ENCODE data around the gene DPH2. TPM values are rescaled to one million over a fixed set of nuclear protein-coding genes. Genes with fewer than 3 reads are reported as not detected.

Gene DPH2
- total RNA-seq, 1 experiment from 2014 or later: 57.5 TPM

- H3K4me1 Mint-ChIP-seq: peaks cover 16% of the 10 kb centered on the region
- POLR2A ChIA-PET: no interaction called here
Observed at GRCh38 chr1:43982808-43983207, 13.0 kb downstream of the DPH2 start.

DNA sequence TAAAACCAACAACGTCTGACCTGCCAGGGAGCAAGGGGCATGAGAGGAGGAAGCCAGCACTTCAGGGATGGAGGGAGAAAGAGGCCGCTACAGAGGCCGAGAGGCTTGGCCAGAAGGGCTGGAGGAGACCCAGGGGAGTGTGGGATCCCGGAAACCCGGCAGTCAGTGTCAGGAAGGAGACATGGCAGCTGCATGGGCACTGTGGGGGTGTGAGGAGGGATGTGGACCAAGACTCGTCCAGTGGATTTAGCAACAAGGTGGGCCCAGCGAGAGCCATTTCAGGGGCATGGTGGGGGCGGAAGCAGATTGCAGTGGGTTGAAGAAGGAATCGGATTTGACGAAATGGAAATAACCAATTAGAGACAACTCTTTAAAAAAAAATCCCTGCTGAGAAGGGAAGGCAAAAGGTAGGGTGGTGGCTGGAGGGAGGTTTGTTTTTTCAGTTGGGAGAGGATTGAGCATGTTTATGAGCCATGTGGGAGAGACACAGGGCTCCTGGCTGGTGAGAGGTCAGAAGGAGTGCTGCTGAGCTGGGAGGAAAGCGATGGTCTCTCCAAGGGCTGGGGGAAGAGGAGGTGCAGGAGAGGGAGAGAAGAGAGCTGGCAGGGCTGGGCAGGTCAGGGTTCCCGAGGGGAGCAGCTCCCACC lies 13.6 kb downstream of the DPH2 start:
- DNase-seq (ENCODE audit: low spot score) (no peak), ATAC-seq (no peak)
- Mint-ChIP-seq H3K36me3 (peaks cover 7% of the 10 kb centered on the region; the same call in 1 of the 2 replicates), H3K27me3 (ENCODE audit: low read depth) (peaks cover 4% of the 10 kb centered on the region), H3K4me1 (peaks cover 10% of the 10 kb centered on the region), H3K9me3 (no peaks in the 10 kb centered on the region), H3K4me3 (no peak overlapping the region), H3K27ac (0 out of 2 replicates have a peak overlapping the region, but pooled peaks have one; percentile 27)
- POLR2A ChIA-PET: no interaction called here
- TF ChIP-seq ELF4 (CRISPR knock-in tag; IDR thresholded peaks at IDR 0.05; ENCODE audit: low read depth) (no peak), EMX1 (CRISPR knock-in tag; IDR thresholded peaks at IDR 0.05) (no peak), NFYB (CRISPR knock-in tag; conservative IDR thresholded peaks at IDR 0.05; ENCODE audit: low read depth) (no peak), FOXJ3 (CRISPR knock-in tag; IDR thresholded peaks at IDR 0.05; ENCODE audit: borderline replicate concordance) (no peak), FOXP1 (CRISPR knock-in tag; IDR thresholded peaks at IDR 0.05; ENCODE audit: borderline replicate concordance) (no peak), SP1 (CRISPR knock-in tag; conservative IDR thresholded peaks at IDR 0.05) (no peak), ZNF416 (CRISPR knock-in tag; IDR thresholded peaks at IDR 0.05) (no peak)
- CTCF ChIA-PET: interaction anchor here (2.2 kb wide), 1 partner anchor 49 kb away, joined by 5 read pairs; no protein-coding TSS in a partner anchor

More at GRCh38 chr1:43982808-43983207, 13.0 kb downstream of the DPH2 start:
- Mint-ChIP-seq H3K27me3 (ENCODE audit: low read depth) (peaks cover 2% of the 10 kb centered on the region), H3K27ac (no peak overlapping the region), H3K9me3 (no peaks in the 10 kb centered on the region), H3K4me3 (no peak overlapping the region), H3K36me3 (peaks cover 13% of the 10 kb centered on the region; the same call in 1 of the 2 replicates)
- no peak for TF ChIP-seq ZNF138 (CRISPR knock-in tag; conservative IDR thresholded peaks at IDR 0.05)
- TF ChIP-seq ARID4B (CRISPR knock-in tag; IDR thresholded peaks at IDR 0.05; ENCODE audit: borderline replicate concordance): no peak
- TF ChIP-seq, protein P1, sequence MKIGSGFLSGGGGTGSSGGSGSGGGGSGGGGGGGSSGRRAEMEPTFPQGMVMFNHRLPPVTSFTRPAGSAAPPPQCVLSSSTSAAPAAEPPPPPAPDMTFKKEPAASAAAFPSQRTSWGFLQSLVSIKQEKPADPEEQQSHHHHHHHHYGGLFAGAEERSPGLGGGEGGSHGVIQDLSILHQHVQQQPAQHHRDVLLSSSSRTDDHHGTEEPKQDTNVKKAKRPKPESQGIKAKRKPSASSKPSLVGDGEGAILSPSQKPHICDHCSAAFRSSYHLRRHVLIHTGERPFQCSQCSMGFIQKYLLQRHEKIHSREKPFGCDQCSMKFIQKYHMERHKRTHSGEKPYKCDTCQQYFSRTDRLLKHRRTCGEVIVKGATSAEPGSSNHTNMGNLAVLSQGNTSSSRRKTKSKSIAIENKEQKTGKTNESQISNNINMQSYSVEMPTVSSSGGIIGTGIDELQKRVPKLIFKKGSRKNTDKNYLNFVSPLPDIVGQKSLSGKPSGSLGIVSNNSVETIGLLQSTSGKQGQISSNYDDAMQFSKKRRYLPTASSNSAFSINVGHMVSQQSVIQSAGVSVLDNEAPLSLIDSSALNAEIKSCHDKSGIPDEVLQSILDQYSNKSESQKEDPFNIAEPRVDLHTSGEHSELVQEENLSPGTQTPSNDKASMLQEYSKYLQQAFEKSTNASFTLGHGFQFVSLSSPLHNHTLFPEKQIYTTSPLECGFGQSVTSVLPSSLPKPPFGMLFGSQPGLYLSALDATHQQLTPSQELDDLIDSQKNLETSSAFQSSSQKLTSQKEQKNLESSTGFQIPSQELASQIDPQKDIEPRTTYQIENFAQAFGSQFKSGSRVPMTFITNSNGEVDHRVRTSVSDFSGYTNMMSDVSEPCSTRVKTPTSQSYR (CRISPR knock-in tag; IDR thresholded peaks at IDR 0.05): no peak
- TF ChIP-seq, protein P2, sequence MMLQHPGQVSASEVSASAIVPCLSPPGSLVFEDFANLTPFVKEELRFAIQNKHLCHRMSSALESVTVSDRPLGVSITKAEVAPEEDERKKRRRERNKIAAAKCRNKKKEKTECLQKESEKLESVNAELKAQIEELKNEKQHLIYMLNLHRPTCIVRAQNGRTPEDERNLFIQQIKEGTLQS (CRISPR knock-in tag; conservative IDR thresholded peaks at IDR 0.05): no peak
- TF ChIP-seq FOXP1 (CRISPR knock-in tag; IDR thresholded peaks at IDR 0.05; ENCODE audit: borderline replicate concordance): no peak
- TF ChIP-seq PRRX2 (CRISPR knock-in tag; IDR thresholded peaks at IDR 0.05): no peak
- DNase-seq (ENCODE audit: low spot score) (no peak), ATAC-seq (no peak)
- CTCF ChIA-PET: no interaction called here

DNA sequence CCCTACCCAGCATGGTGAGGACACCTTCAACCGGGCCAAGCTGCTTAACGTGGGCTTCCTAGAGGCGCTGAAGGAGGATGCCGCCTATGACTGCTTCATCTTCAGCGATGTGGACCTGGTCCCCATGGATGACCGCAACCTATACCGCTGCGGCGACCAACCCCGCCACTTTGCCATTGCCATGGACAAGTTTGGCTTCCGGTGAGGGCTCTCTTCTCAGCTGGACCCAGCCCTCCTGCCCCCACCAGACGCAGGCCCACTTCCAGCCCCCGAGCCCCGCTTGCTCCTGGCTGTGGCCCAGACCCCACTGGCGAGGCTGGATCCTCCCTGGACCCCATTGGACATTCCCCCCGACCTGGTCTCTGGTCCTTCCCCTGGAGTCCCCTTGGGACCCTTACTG lies 15.0 kb downstream of the DPH2 start:
- Mint-ChIP-seq H3K4me3 (no peak overlapping the region), H3K27me3 (ENCODE audit: low read depth) (peaks cover 4% of the 10 kb centered on the region), H3K9me3 (no peaks in the 10 kb centered on the region), H3K4me1 (peaks cover 6% of the 10 kb centered on the region), H3K27ac (no peak overlapping the region), H3K36me3 (peaks cover 6% of the 10 kb centered on the region; the same call in 1 of the 2 replicates)
- CTCF ChIA-PET: interaction anchor here (0.6 to 2.2 kb wide), 2 partner anchors 50 to 222 kb away, joined by 4 to 5 read pairs; no protein-coding TSS in a partner anchor
- POLR2A ChIA-PET: no interaction called here
- ATAC-seq: no peak
- no peak for DNase-seq (ENCODE audit: low spot score)
- TF ChIP-seq, protein P3, sequence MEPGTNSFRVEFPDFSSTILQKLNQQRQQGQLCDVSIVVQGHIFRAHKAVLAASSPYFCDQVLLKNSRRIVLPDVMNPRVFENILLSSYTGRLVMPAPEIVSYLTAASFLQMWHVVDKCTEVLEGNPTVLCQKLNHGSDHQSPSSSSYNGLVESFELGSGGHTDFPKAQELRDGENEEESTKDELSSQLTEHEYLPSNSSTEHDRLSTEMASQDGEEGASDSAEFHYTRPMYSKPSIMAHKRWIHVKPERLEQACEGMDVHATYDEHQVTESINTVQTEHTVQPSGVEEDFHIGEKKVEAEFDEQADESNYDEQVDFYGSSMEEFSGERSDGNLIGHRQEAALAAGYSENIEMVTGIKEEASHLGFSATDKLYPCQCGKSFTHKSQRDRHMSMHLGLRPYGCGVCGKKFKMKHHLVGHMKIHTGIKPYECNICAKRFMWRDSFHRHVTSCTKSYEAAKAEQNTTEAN (CRISPR knock-in tag; IDR thresholded peaks at IDR 0.05): no peak
- no peak for TF ChIP-seq ATF2 (CRISPR knock-in tag; IDR thresholded peaks at IDR 0.05; ENCODE audit: borderline replicate concordance, low read depth)
- no peak for TF ChIP-seq SMAD3 (CRISPR knock-in tag; IDR thresholded peaks at IDR 0.05; ENCODE audit: borderline replicate concordance)
- no peak for TF ChIP-seq EMX1 (CRISPR knock-in tag; IDR thresholded peaks at IDR 0.05)
- no peak for TF ChIP-seq ZNF425 (CRISPR knock-in tag; conservative IDR thresholded peaks at IDR 0.05)
- TF ChIP-seq TCF7 (CRISPR knock-in tag; IDR thresholded peaks at IDR 0.05; ENCODE audit: low read depth): no peak

Measured in WTC11 (cell line).